ENCODE data around the gene ALKBH5. TPM values are rescaled to one million over a fixed set of nuclear protein-coding genes. Genes with fewer than 3 reads are reported as not detected.
A peak's percentile ranks its signal among the peaks of the same experiment; 100 is the strongest.

ALKBH5 gene
- polyA plus RNA-seq (2011; rRNA removed): 99.2 and 105 TPM in 2 replicates
- 69.5 and 90.7 TPM in 2 replicates for polyA plus RNA-seq (2012; cell fraction: cytosol; rRNA removed)
- 47.9 and 50.7 TPM in 2 replicates for polyA plus RNA-seq (2012; cell fraction: nucleus; rRNA removed)
- polyA plus RNA-seq (2017; fragmentation: RNase III; extraction: RNeasy Plus Mini Kit Qiagen cat#74134 plus additional on column Dnase treatment): 52.5 to 57.9 TPM (median 54.2 TPM) in 3 replicates
- 158 and 192 TPM in 2 replicates for polyA minus RNA-seq (2011; rRNA and poly(A)+ RNA removed)

- Histone ChIP-seq H3K4me1 (peaks cover 43% of the 10 kb centered on the region), H3K4me3 (peak within 1 kb of the TSS; percentile 73), H3K27ac (peak within 1 kb of the TSS; percentile 93 to 96), H3K9me3 (no peaks in the 10 kb centered on the region), H3K4me2 (peak within 1 kb of the TSS; percentile 88)
- ChIA-PET CTCF (interaction anchor here (1.1 to 5.8 kb wide), 13 partner anchors 8 to 43 kb away, joined by 3 to 40 read pairs (median 8); no protein-coding TSS in a partner anchor), POLR2A (interaction anchor here (0.6 to 2.7 kb wide), 21 partner anchors 9 to 1377 kb away, joined by 3 to 22 read pairs (median 4); partner anchors contain the start of genes DRG2, SHMT1 and TOP3A)
- peak; percentile 100 for DNase-seq (ENCODE audit: low read depth in 1 of 2, low spot score in 1 of 2)
- peak; percentile 93 for FAIRE-seq
- ATAC-seq: peak; percentile 86 to 93
- WGBS (ENCODE audit: missing lambda C conversion rate): 1% methylated on average over 42 of the region's 98 CpGs
- TF ChIP-seq EHF (CRISPR knock-in tag; IDR thresholded peaks at IDR 0.05): no peak
- no peak for TF ChIP-seq RCOR1 (IDR thresholded peaks at IDR 0.05; ENCODE audit: low read depth, low read length)
- no peak; the same call in 1 of the 2 replicates for TF ChIP-seq MAX (IDR thresholded peaks at IDR 0.05)
- 0 out of 2 replicates have a peak, but pooled peaks have one; percentile 44 for TF ChIP-seq PHF8 (IDR thresholded peaks at IDR 0.05; ENCODE audit: borderline replicate concordance, low read depth)
- no peak for TF ChIP-seq HOXB5 (CRISPR knock-in tag; IDR thresholded peaks at IDR 0.05)
- TF ChIP-seq CHD2 (IDR thresholded peaks at IDR 0.05; ENCODE audit: low read length, partially characterized antibody): peak; percentile 53
- TF ChIP-seq SREBF2 (IDR thresholded peaks at IDR 0.05): no peak
- TF ChIP-seq JUN (IDR thresholded peaks at IDR 0.05): peak in 1 of 2 experiments; percentile 66; a peak in 3 of 5 replicates
- TF ChIP-seq ZSCAN20 (CRISPR knock-in tag; IDR thresholded peaks at IDR 0.05): no peak
- TF ChIP-seq CBX8 (IDR thresholded peaks at IDR 0.05): no peak
- no peak for TF ChIP-seq HOXA7 (CRISPR knock-in tag; IDR thresholded peaks at IDR 0.05)
- TF ChIP-seq BHLHE40 (IDR thresholded peaks at IDR 0.05; ENCODE audit: low read depth, low read length): no peak
- TF ChIP-seq PBX3 (IDR thresholded peaks at IDR 0.05): peak; percentile 100
- TF ChIP-seq HMGXB4 (CRISPR knock-in tag; IDR thresholded peaks at IDR 0.05; ENCODE audit: borderline replicate concordance): no peak
- no peak for TF ChIP-seq HEYL (CRISPR knock-in tag; IDR thresholded peaks at IDR 0.05)
- TF ChIP-seq KDM5A (IDR thresholded peaks at IDR 0.05): no peak
- no peak for TF ChIP-seq CHD4 (IDR thresholded peaks at IDR 0.05; ENCODE audit: borderline replicate concordance)
- TF ChIP-seq USF2 (IDR thresholded peaks at IDR 0.05): peak; percentile 71
- TF ChIP-seq ZNF302 (CRISPR knock-in tag; IDR thresholded peaks at IDR 0.05): no peak
- no peak for TF ChIP-seq ATOH8 (CRISPR knock-in tag; IDR thresholded peaks at IDR 0.05; ENCODE audit: low read depth)
- no peak for TF ChIP-seq E2F6 (IDR thresholded peaks at IDR 0.05; ENCODE audit: borderline replicate concordance, low read depth)
- TF ChIP-seq HES2 (IDR thresholded peaks at IDR 0.05): no peak
- no peak for TF ChIP-seq RAD21 (conservative IDR thresholded peaks at IDR 0.05 in 1 of 2, IDR thresholded peaks at IDR 0.05 in 1 of 2)
- TF ChIP-seq NR3C1 (IDR thresholded peaks at IDR 0.05): no peak
- no peak for TF ChIP-seq POLR2AphosphoS2 (conservative IDR thresholded peaks at IDR 0.05; ENCODE audit: low read length)
- no peak; the same call in 1 of the 2 replicates for TF ChIP-seq REST (IDR thresholded peaks at IDR 0.05)
- peak; percentile 63; the same call in 1 of the 3 replicates for TF ChIP-seq BCL3 (IDR thresholded peaks at IDR 0.05)
Observed at GRCh38 chr17:18183334-18184142, at the start of gene ALKBH5. ALKBH5 (plus strand) TSS chr17:18183828; CDS start chr17:18184244, 416 bp downstream.
